HG02981 (cell line): ENCODE results near the gene KCNH6.

ENCODE experiments used
- ATAC-seq: cut with Tn5 transposase; IDR thresholded peaks from one replicate; pipeline ENCODE4 v1.9.1; 2021; ENCODE audit warnings: mild to moderate bottlenecking, moderate library complexity; ENCODE audit not compliant: unreplicated experiment

KCNH6 gene

GRCh38 chr17:63487014-63487339 is 36.2 kb upstream of the KCNH6 start:
- ATAC-seq = no peak

GRCh38 chr17:63488851-63489250 is 34.3 kb upstream of the KCNH6 start:
- no peak for ATAC-seq

GRCh38 chr17:63489291-63489690 is 33.9 kb upstream of the KCNH6 start:
- ATAC-seq = no peak

- ATAC-seq = no peak
These were observed 32.8 kb upstream of the KCNH6 start for GRCh38 chr17:63490329-63490728.

- no peak for ATAC-seq
These were observed 32.2 kb upstream of the KCNH6 start for GRCh38 chr17:63490858-63491400.

GRCh38 chr17:63491413-63491812 is 31.7 kb upstream of the KCNH6 start:
- ATAC-seq = no peak

- no peak for ATAC-seq
These were observed 31.1 kb upstream of the KCNH6 start for GRCh38 chr17:63491977-63492618.

GRCh38 chr17:63492940-63493339 is 30.2 kb upstream of the KCNH6 start:
- ATAC-seq = no peak

- no peak for ATAC-seq
These were observed 29.7 kb upstream of the KCNH6 start for GRCh38 chr17:63493411-63493810.

GRCh38 chr17:63494300-63494928 is 28.7 kb upstream of the KCNH6 start:
- ATAC-seq = no peak

GRCh38 chr17:63495491-63495890 is 27.7 kb upstream of the KCNH6 start:
- no peak for ATAC-seq

GRCh38 chr17:63496177-63496576 is 27.0 kb upstream of the KCNH6 start:
- ATAC-seq = no peak

GRCh38 chr17:63496663-63497400 is 26.3 kb upstream of the KCNH6 start:
- ATAC-seq = no peak

GRCh38 chr17:63497708-63498483 is 25.3 kb upstream of the KCNH6 start:
- ATAC-seq = no peak

GRCh38 chr17:63498626-63499195 is 24.4 kb upstream of the KCNH6 start:
- no peak for ATAC-seq

GRCh38 chr17:63500543-63501390 is 22.4 kb upstream of the KCNH6 start:
- ATAC-seq = no peak

GRCh38 chr17:63503341-63503705 is 19.8 kb upstream of the KCNH6 start:
- no peak for ATAC-seq

- ATAC-seq = no peak
These were observed 18.9 kb upstream of the KCNH6 start for GRCh38 chr17:63504261-63504660.

GRCh38 chr17:63505341-63505740 is 17.8 kb upstream of the KCNH6 start:
- no peak for ATAC-seq

- no peak for ATAC-seq
These were observed 16.5 kb upstream of the KCNH6 start for GRCh38 chr17:63506627-63507026.
